Stimulated activated CD4-positive, alpha-beta T cell treated with anti-CD3 and anti-CD28 coated beads, Interleukin-15, amount 100 ng/mL, for 1 hour (primary cell): ENCODE data around the gene DIPK2B.

ENCODE experiments used
- DNase-seq, 2 donors: peaks; one replicate each; pipeline ENCODE4 v3.0.0-alpha.2; 2020; ENCODE audit warnings: low read depth in 1 of 2, low spot score in 1 of 2

The DIPK2B gene

DNA sequence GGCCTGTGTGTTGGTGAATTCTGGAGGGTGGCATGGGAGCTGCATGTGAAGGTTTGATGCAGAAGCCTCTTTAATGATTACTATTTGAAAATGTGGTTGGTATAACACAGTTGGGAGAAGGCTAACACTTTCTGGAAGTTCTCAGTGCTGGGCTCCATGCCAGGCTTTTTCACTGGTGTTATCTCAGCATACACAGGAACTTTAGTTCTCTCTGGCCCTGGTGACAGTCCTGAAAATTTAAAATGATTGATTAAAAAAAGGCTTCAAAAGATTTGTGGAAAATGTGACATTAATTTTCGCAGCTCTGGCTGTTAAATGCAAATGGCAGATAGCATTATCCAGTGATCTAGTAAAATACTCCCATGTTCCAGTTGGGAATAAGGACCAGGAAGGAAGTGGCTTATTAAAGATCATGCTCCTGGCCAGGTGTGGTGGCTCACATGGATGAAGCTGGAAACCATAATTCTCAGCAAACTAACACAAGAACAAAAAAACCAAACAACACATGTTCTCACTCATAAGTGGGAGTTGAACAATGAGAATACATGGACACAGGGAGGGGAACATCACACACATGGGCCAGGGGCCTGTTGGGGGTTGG is 36.6 kb downstream of the DIPK2B start:
- DNase-seq: no peak

DNA sequence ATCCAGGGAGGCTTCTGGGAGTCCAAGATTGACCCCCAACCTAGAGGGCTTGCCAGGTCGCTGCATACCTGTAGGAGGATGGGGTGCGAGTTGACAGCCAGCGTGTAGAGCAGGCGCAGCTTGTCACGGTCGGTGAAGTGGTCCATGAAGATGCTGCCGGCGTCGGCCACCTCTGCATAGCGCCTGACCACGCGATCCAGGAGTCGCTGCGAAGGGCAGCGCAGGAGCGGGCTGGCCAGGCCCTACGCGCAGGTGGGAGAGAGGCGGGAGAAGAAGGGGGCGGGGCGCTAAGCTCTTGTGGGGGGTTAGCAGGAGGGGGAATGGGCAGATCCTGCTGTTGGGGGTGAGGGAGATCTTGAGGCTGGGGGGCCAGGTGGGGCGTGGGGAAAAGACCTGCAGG is 43.0 kb downstream of the DIPK2B start:
- no peak for DNase-seq

DNA sequence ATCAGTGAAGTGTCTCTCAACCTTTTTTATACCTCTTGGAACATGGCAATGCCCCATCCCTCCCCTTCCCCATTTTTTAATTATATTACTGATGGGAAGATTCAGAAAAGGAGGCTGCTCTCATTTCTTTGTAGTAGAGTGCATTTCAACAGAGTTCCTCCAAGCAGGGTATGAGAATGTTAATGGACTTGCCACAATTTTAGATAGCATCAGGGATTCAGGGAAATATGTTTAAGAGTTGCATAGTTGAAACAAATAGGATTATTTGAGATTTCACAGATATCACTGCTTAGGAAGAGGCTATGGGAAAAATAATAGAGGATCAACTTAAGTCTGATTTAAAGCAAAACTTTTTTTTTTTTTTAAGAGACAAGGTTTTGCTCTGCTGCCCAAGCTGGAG is 46.2 kb downstream of the DIPK2B start:
- no peak for DNase-seq

DNA sequence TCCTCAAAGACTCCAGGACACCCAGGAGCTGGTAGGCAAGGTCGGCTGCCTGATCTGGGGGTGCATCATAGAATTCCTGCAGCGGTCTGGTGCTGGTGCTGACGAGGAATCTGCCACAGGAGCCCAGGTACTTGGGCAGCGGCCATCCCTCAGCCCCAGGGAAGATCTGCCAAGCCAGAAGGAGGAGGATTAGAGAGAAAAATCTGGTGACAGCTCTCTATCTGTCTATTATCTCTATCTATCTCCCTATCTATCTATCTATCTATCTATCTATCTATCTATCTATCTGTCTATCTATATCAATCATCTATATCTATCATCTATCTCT is 46.7 kb downstream of the DIPK2B start:
- no peak for DNase-seq
